ENCODE measurements around the gene BEND6.

- no peak for TF ChIP-seq POLR2AphosphoS5 (IDR thresholded peaks at IDR 0.05; ENCODE audit: low read depth, low read length)
- TF ChIP-seq CTCF (IDR thresholded peaks at IDR 0.05) = no peak
Observed at GRCh38 chr6:57044568-57044967, 89.7 kb downstream of the BEND6 start.
